CD8-positive, alpha-beta memory T cell (primary cell): ENCODE data around the gene TTC23L. TPM values are rescaled to one million over a fixed set of nuclear protein-coding genes. Genes with fewer than 3 reads are reported as not detected.

Experiments used
- CTCF ChIA-PET: fragments of 350-600 bp; sonication (Branson Sonifier 250); formaldehyde crosslinking; loops from one replicate; lab custom pipeline; 2021; ENCODE audit warnings: antibody characterized with exemption; lab: Charles Lee
- POLR2A ChIA-PET: fragments of 350-600 bp; sonication (Branson Sonifier 250); formaldehyde crosslinking; loops from one replicate; lab custom pipeline; 2021; ENCODE audit warnings: antibody characterized with exemption; lab: Charles Lee
- DNase-seq, 5 donors: peaks; one replicate each; pipeline versions ENCODE4 v3.0.0 to v3.0.0-alpha.2; 2020 to 2022; ENCODE audit warnings: mixed read lengths in 1 of 5
- H3K27ac ChIP-seq: one replicate; pipeline ENCODE4 v1.7.0; 2013; ENCODE audit warnings: low read depth, mild to moderate bottlenecking, low read length, moderate library complexity
- H3K27me3 ChIP-seq: 2 replicates; pipeline ENCODE4 v1.7.0; 2013; ENCODE audit warnings: low read length, mild to moderate bottlenecking; ENCODE audit not compliant: insufficient read depth, poor library complexity, severe bottlenecking
- H3K36me3 ChIP-seq: 2 replicates; pipeline ENCODE4 v1.7.0; 2013; ENCODE audit warnings: mild to moderate bottlenecking, low read length, moderate library complexity; ENCODE audit not compliant: insufficient read depth
- H3K4me1 ChIP-seq: 2 replicates; pipeline ENCODE4 v1.7.0; 2013; ENCODE audit warnings: mild to moderate bottlenecking, low read length, moderate library complexity; ENCODE audit not compliant: insufficient read depth
- H3K4me3 ChIP-seq: 2 replicates; pipeline ENCODE4 v1.7.0; 2013; ENCODE audit warnings: mild to moderate bottlenecking, low read length
- H3K9me3 ChIP-seq: 2 replicates; pipeline ENCODE4 v1.7.0; 2013; ENCODE audit warnings: mild to moderate bottlenecking, low read length
- H3K27ac Mint-ChIP-seq, 8 donors: one replicate each; pipeline ENCODE4 v1.8.0; 2020 to 2021; ENCODE audit warnings: mixed read lengths in 8 of 8, mild to moderate bottlenecking in 6 of 8, inconsistent platforms in 3 of 8, moderate library complexity in 3 of 8
- H3K27me3 Mint-ChIP-seq, 2 donors: one replicate each; pipeline ENCODE4 v1.8.0; 2020 to 2021; ENCODE audit warnings: mixed read lengths in 2 of 2, mild to moderate bottlenecking in 1 of 2, moderate library complexity in 1 of 2
- H3K36me3 Mint-ChIP-seq, 3 donors: one replicate each; pipeline ENCODE4 v1.8.0; 2020 to 2021; ENCODE audit warnings: mixed read lengths in 3 of 3, inconsistent platforms in 1 of 3, mild to moderate bottlenecking in 1 of 3
- H3K4me1 Mint-ChIP-seq, 3 donors: one replicate each; pipeline ENCODE4 v1.8.0; 2020 to 2021; ENCODE audit warnings: mixed read lengths in 3 of 3, inconsistent platforms in 1 of 3, mild to moderate bottlenecking in 1 of 3
- H3K4me3 Mint-ChIP-seq, 7 donors: one replicate each; pipeline ENCODE4 v1.8.0; 2020 to 2021; ENCODE audit warnings: mixed read lengths in 7 of 7, mild to moderate bottlenecking in 6 of 7, moderate library complexity in 4 of 7, inconsistent platforms in 2 of 7
- H3K9me3 Mint-ChIP-seq, 5 donors: one replicate each; pipeline ENCODE4 v1.8.0; 2020 to 2022; ENCODE audit warnings: mixed read lengths in 5 of 5, mild to moderate bottlenecking in 3 of 5, moderate library complexity in 2 of 5, inconsistent platforms in 1 of 5
- polyA plus RNA-seq: library from polyadenylated mRNA; unstranded; fragments of 300-500 nt; fragmentation: Illumina TruSeq; gene quantifications from one replicate; pipeline ENCODE4 v1.2.3, GENCODE V29; 2021
- total RNA-seq, 2 experiments: library from RNA; stranded (reverse); gene quantifications; one replicate each; pipeline ENCODE4 v1.2.3, GENCODE V29; 2021

Gene TTC23L
- total and polyA plus RNA-seq, 3 experiments from 2014 or later, result 0.24 to 0.63 TPM; not detected in 1

- POLR2A ChIA-PET, result interaction anchor here (3.8 kb wide), 1 partner anchor 12 kb away, joined by 97 read pairs; the partner anchor contains the start of genes BRIX1 and RAD1
- Histone ChIP-seq H3K27ac (no peak overlapping the region), H3K36me3 (peaks cover 12% of the 10 kb centered on the region), H3K4me3 (no peak overlapping the region), H3K9me3 (no peaks in the 10 kb centered on the region), H3K4me1 (peaks cover 23% of the 10 kb centered on the region), H3K27me3 (no peaks in the 10 kb centered on the region)
- no peak for DNase-seq
- CTCF ChIA-PET, result interaction anchor here (2.7 kb wide), 1 partner anchor 12 kb away, joined by 32 read pairs; the partner anchor contains the start of genes BRIX1 and RAD1
- Mint-ChIP-seq H3K4me1 (peaks cover 26 to 44% (median 30%) of the 10 kb centered on the region in 3 donors), H3K9me3 (no peaks in the 10 kb centered on the region), H3K4me3 (peak overlapping the region in 1 of 7 donors; percentile 28), H3K36me3 (peaks cover 0 to 39% (median 8%) of the 10 kb centered on the region in 3 donors), H3K27me3 (peaks cover 0 to 3% of the 10 kb centered on the region in 2 donors), H3K27ac (peak overlapping the region in 2 of 8 donors; percentile 21 to 84)
Observed at GRCh38 chr5:34927785-34928184, 88.8 kb downstream of the TTC23L start.

DNA sequence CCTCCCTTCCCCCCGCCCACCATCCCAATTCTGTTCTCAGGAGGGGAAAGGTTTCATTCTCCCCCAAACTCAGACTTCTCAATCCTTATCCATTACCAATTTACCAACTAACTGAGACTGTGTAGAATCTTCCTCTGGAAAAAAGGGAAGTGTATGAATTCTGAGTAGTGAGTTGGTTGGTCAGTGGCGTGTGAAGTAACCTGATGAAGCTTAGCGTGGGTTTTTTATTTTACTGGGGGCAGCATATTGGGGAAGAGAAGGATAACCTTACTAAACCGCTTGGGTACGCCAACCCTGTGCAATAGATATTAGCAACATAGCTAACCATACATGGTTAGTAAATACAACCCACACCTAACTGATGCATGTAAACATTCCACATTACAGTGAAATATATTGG lies 89.3 kb downstream of the TTC23L start:
- Histone ChIP-seq H3K4me1 (peaks cover 23% of the 10 kb centered on the region), H3K4me3 (no peak overlapping the region), H3K36me3 (peaks cover 12% of the 10 kb centered on the region), H3K27ac (no peak overlapping the region), H3K27me3 (no peaks in the 10 kb centered on the region), H3K9me3 (no peaks in the 10 kb centered on the region)
- no peak for DNase-seq
- ChIA-PET POLR2A (interaction anchor here (0.9 to 3.8 kb wide), 2 partner anchors 12 to 1314 kb away, joined by 4 to 97 read pairs; partner anchors contain the start of genes BRIX1 and RAD1), CTCF (interaction anchor here (0.5 to 2.7 kb wide), 3 partner anchors 12 to 997 kb away, joined by 3 to 32 read pairs (median 7); partner anchors contain the start of genes BRIX1 and RAD1)
- H3K9me3 Mint-ChIP-seq, result no peaks in the 10 kb centered on the region
- H3K27ac Mint-ChIP-seq, result peak overlapping the region in 3 of 8 donors; percentile 84 to 95 (median 87)
- H3K4me1 Mint-ChIP-seq, result peaks cover 26 to 44% (median 30%) of the 10 kb centered on the region in 3 donors
- H3K36me3 Mint-ChIP-seq, result peaks cover 0 to 35% (median 8%) of the 10 kb centered on the region in 3 donors
- peak overlapping the region in 3 of 7 donors; percentile 84 to 100 (median 91) for H3K4me3 Mint-ChIP-seq
- peaks cover 0 to 3% of the 10 kb centered on the region in 2 donors for H3K27me3 Mint-ChIP-seq

GRCh38 chr5:34929134-34929719 lies 90.3 kb downstream of the TTC23L start, which contains the start of gene DNAJC21:
Gene DNAJC21 (plus strand): TSS chr5:34929559. CDS start chr5:34929820, 261 bp downstream.
- DNase-seq, result peak; percentile 95 to 98 (median 97)
- peaks cover 12% of the 10 kb centered on the region for H3K36me3 ChIP-seq
- Mint-ChIP-seq H3K4me1 (peaks cover 29 to 45% (median 32%) of the 10 kb centered on the region in 3 donors), H3K36me3 (peaks cover 0 to 33% (median 9%) of the 10 kb centered on the region in 3 donors), H3K27ac (peak within 1 kb of the TSS; percentile 84 to 98 (median 97)), H3K9me3 (no peaks in the 10 kb centered on the region), H3K27me3 (peaks cover 0 to 3% of the 10 kb centered on the region in 2 donors), H3K4me3 (peak within 1 kb of the TSS; percentile 94 to 100 (median 96))
- no peaks in the 10 kb centered on the region for H3K27me3 ChIP-seq
- ChIA-PET CTCF (interaction anchor here (1.1 to 2.7 kb wide), 4 partner anchors 13 to 996 kb away, joined by 4 to 32 read pairs (median 6); partner anchors contain the start of genes BRIX1 and RAD1), POLR2A (interaction anchor here (0.6 to 3.8 kb wide), 7 partner anchors 10 to 1947 kb away, joined by 3 to 97 read pairs (median 3); partner anchors contain the start of genes BRIX1, LMBRD2, NIPBL and RAD1)
- H3K4me3 ChIP-seq, result peak within 1 kb of the TSS; percentile 86
- peak within 1 kb of the TSS; percentile 86 for H3K27ac ChIP-seq
- peaks cover 23% of the 10 kb centered on the region for H3K4me1 ChIP-seq
- no peaks in the 10 kb centered on the region for H3K9me3 ChIP-seq

DNA sequence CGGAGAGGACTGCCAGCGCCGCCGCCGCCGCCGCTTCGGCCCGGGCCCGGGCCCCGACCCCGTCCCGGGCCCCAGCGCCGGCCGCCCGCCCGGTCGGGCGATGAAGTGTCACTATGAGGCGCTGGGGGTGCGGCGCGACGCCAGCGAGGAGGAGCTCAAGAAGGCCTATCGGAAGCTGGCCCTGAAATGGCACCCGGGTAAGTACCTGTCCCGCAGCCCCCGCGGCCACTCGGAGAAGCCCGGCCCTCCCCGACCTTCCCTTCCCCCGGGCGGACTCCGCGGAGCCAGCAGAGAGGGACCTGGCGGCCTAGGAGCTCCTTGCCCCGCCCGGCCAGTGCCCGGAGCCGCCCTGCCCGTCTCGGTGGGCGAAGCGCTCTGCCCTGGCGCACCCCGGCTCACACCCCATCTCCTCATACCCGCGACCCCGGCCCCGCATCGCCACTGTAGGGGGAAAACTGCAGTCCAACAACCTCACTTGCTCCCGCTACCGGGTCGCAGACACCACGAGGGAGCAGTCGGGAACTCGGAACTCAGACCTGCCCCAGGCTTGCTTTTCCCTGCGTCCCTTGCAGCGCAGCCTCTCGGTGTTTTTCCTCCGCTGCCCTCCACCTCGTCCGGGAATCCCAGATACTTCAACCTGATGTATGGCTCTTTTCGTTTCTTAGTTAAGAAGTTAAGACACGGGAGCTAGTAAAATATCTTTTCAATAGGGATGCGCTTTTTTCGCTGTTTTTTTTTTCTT lies 90.9 kb downstream of the TTC23L start:
- H3K36me3 ChIP-seq, result peaks cover 10% of the 10 kb centered on the region
- H3K4me3 ChIP-seq, result peak overlapping the region; percentile 86
- H3K4me1 Mint-ChIP-seq, result peaks cover 31 to 50% (median 37%) of the 10 kb centered on the region in 3 donors
- peak overlapping the region; percentile 84 to 98 (median 97) for H3K27ac Mint-ChIP-seq
- H3K36me3 Mint-ChIP-seq, result peaks cover 0 to 34% (median 5%) of the 10 kb centered on the region in 3 donors
- peak overlapping the region; percentile 94 to 100 (median 96) for H3K4me3 Mint-ChIP-seq
- peaks cover 0 to 3% of the 10 kb centered on the region in 2 donors for H3K27me3 Mint-ChIP-seq
- peak overlapping the region; percentile 86 for H3K27ac ChIP-seq
- ChIA-PET POLR2A (interaction anchor here (0.6 to 3.8 kb wide), 7 partner anchors 10 to 1947 kb away, joined by 3 to 97 read pairs (median 3); partner anchors contain the start of genes BRIX1, LMBRD2, NIPBL and RAD1), CTCF (interaction anchor here (1.1 to 2.7 kb wide), 5 partner anchors 14 to 995 kb away, joined by 3 to 32 read pairs (median 4); partner anchors contain the start of genes BRIX1 and RAD1)
- no peaks in the 10 kb centered on the region for H3K27me3 ChIP-seq
- peak; percentile 76 to 90 (median 81) for DNase-seq
- H3K4me1 ChIP-seq, result peaks cover 23% of the 10 kb centered on the region
- H3K9me3 ChIP-seq, result no peaks in the 10 kb centered on the region
- H3K9me3 Mint-ChIP-seq, result no peaks in the 10 kb centered on the region

- peaks cover 5% of the 10 kb centered on the region for H3K36me3 ChIP-seq
- H3K27ac ChIP-seq, result peak overlapping the region; percentile 86
- ChIA-PET CTCF (interaction anchor here (1.2 to 2.7 kb wide), 4 partner anchors 15 to 995 kb away, joined by 3 to 32 read pairs (median 6); partner anchors contain the start of genes BRIX1 and RAD1), POLR2A (interaction anchor here (0.8 to 3.8 kb wide), 3 partner anchors 11 to 1311 kb away, joined by 3 to 97 read pairs (median 9); partner anchors contain the start of genes BRIX1 and RAD1)
- H3K27ac Mint-ChIP-seq, result peak overlapping the region; percentile 84 to 98 (median 97)
- H3K4me3 Mint-ChIP-seq, result peak overlapping the region; percentile 94 to 100 (median 96)
- H3K9me3 ChIP-seq, result no peaks in the 10 kb centered on the region
- H3K4me3 ChIP-seq, result peak overlapping the region; percentile 86
- peaks cover 0 to 3% of the 10 kb centered on the region in 2 donors for H3K27me3 Mint-ChIP-seq
- DNase-seq, result no peak
- peaks cover 33 to 55% (median 40%) of the 10 kb centered on the region in 3 donors for H3K4me1 Mint-ChIP-seq
- no peaks in the 10 kb centered on the region for H3K9me3 Mint-ChIP-seq
- peaks cover 23% of the 10 kb centered on the region for H3K4me1 ChIP-seq
- peaks cover 0 to 35% (median 5%) of the 10 kb centered on the region in 3 donors for H3K36me3 Mint-ChIP-seq
- H3K27me3 ChIP-seq, result no peaks in the 10 kb centered on the region
Observed at GRCh38 chr5:34930462-34930844, 91.5 kb downstream of the TTC23L start.

- H3K36me3 ChIP-seq, result peaks cover 8% of the 10 kb centered on the region
- Mint-ChIP-seq H3K36me3 (peaks cover 0 to 35% (median 4%) of the 10 kb centered on the region in 3 donors), H3K4me3 (peak overlapping the region; percentile 94 to 100 (median 96)), H3K9me3 (no peaks in the 10 kb centered on the region), H3K27ac (peak overlapping the region; percentile 72 to 98 (median 96)), H3K27me3 (peaks cover 0 to 3% of the 10 kb centered on the region in 2 donors), H3K4me1 (peaks cover 33 to 55% (median 40%) of the 10 kb centered on the region in 3 donors)
- no peaks in the 10 kb centered on the region for H3K9me3 ChIP-seq
- H3K4me1 ChIP-seq, result peaks cover 23% of the 10 kb centered on the region
- no peak for DNase-seq
- ChIA-PET CTCF (interaction anchor here (1.2 kb wide), 1 partner anchor 31 kb away, joined by 3 read pairs; no protein-coding TSS in a partner anchor), POLR2A (interaction anchor here (1.1 to 3.8 kb wide), 2 partner anchors 11 to 15 kb away, joined by 9 to 97 read pairs; partner anchors contain the start of genes BRIX1 and RAD1)
- peak overlapping the region; percentile 86 for H3K4me3 ChIP-seq
- H3K27ac ChIP-seq, result peak overlapping the region; percentile 86
- no peaks in the 10 kb centered on the region for H3K27me3 ChIP-seq
Observed at GRCh38 chr5:34930870-34931269, 91.9 kb downstream of the TTC23L start.

DNA sequence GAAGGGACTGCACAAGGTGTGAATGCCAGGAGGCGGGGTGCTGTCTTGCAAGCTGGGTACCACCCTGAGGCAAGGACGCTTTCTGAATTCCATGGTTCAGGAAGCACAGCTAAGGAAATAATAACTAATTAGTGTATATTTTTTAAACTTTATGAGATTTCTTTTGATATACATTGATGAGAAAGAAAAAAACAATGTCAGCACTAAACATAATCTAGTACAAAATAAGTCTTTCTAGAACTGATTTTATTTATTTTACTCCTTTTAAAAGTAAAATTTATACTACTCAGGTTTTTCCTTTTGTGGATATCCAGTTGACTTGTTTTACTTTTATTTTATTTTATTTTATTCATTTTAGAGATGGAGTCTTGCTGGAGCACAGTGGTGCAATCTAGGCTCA lies 94.0 kb downstream of the TTC23L start:
- peaks cover 23% of the 10 kb centered on the region for H3K4me1 ChIP-seq
- H3K9me3 ChIP-seq, result no peaks in the 10 kb centered on the region
- H3K36me3 ChIP-seq, result peaks cover 18% of the 10 kb centered on the region
- Mint-ChIP-seq H3K4me3 (no peak overlapping the region), H3K4me1 (peaks cover 33 to 55% (median 44%) of the 10 kb centered on the region in 3 donors), H3K9me3 (no peaks in the 10 kb centered on the region), H3K27ac (no peak overlapping the region), H3K36me3 (peaks cover 0 to 46% (median 7%) of the 10 kb centered on the region in 3 donors), H3K27me3 (peaks cover 0 to 3% of the 10 kb centered on the region in 2 donors)
- no peak overlapping the region for H3K27ac ChIP-seq
- no peaks in the 10 kb centered on the region for H3K27me3 ChIP-seq
- no peak for DNase-seq
- POLR2A ChIA-PET, result no interaction called here
- CTCF ChIA-PET, result no interaction called here
- no peak overlapping the region for H3K4me3 ChIP-seq
